Sigmoid colon (tissue), 7 donors: ENCODE data around the gene C5. TPM values are rescaled to one million over a fixed set of nuclear protein-coding genes. Genes with fewer than 3 reads are reported as not detected.

Source experiments
- DNase-seq: peaks from one replicate; pipeline ENCODE4 v3.0.0-alpha.2; 2019
- H3K27ac ChIP-seq, 4 donors: fragments of 200-600 bp; sonication (generic); one replicate each; pipeline ENCODE4 v1.5.1; 2016 to 2019; ENCODE audit warnings: mild to moderate bottlenecking in 1 of 4
- H3K27me3 ChIP-seq, 3 donors: fragments of 200-600 bp; sonication (generic); one replicate each; pipeline ENCODE4 v1.5.1; 2019; ENCODE audit warnings: mild to moderate bottlenecking in 1 of 3
- H3K36me3 ChIP-seq, 4 donors: fragments of 200-600 bp; sonication (generic); one replicate each; pipeline ENCODE4 v1.5.1; 2016 to 2019
- H3K4me1 ChIP-seq, 4 donors: fragments of 200-600 bp; sonication (generic); one replicate each; pipeline ENCODE4 v1.5.1; 2017 to 2019
- H3K4me3 ChIP-seq, 4 donors: fragments of 200-600 bp; sonication (generic); one replicate each; pipeline ENCODE4 v1.5.1; 2017 to 2019; ENCODE audit warnings: mild to moderate bottlenecking in 2 of 4, moderate library complexity in 1 of 4
- H3K9me3 ChIP-seq, 4 donors: fragments of 200-600 bp in 3 of 4; sonication (generic) in 3 of 4; one replicate each; pipeline versions ENCODE4 v1.5.1 to v1.6.1; 2013 to 2019
- EP300 ChIP-seq, 4 donors: sonication (generic); formaldehyde crosslinking; IDR thresholded peaks; one replicate each; pipeline ENCODE4 v1.6.1; 2017; ENCODE audit warnings: antibody characterized with exemption in 4 of 4
- POLR2A ChIP-seq, 2 donors: fragments of 450-650 bp; IDR thresholded peaks; one replicate each; pipeline ENCODE4 v1.6.1; 2016; ENCODE audit warnings: antibody characterized with exemption in 2 of 2, mild to moderate bottlenecking in 2 of 2, moderate library complexity in 2 of 2
- POLR2AphosphoS5 ChIP-seq, 4 donors: sonication (generic); formaldehyde crosslinking; IDR thresholded peaks; one replicate each; pipeline ENCODE4 v1.6.1; 2017; ENCODE audit warnings: antibody characterized with exemption in 4 of 4
- WGBS, 2 donors: extraction: QIAGEN DNeasy Blood & Tissue Kit; methylation state at CpG; one replicate each; pipeline ENCODE4 v1.1.7; 2013; 5-methylcytosine and 5-hydroxymethylcytosine counted together
- intact Hi-C: fragments of 100-400 bp; cut with DNase I; formaldehyde crosslinking; loops from one replicate; pipeline ENCODE4 v1.15.1; 2023
- polyA plus RNA-seq, 3 donors: library from polyadenylated mRNA; stranded (reverse); fragments of 200-250 nt; gene quantifications; one replicate each; pipeline ENCODE4 v1.2.3, GENCODE V29; 2013
- total RNA-seq, 4 donors: library from RNA; depleted of rRNA; stranded (reverse); fragments of >200 nt; gene quantifications; one replicate each; pipeline ENCODE4 v1.1.0, GENCODE V29; 2016
- TF ChIP-seq, protein P1 (sequence below), 4 experiments: fragments of 450-650 bp in 3 of 4; fragments of 200-600 bp in 1 of 4; IDR thresholded peaks; one replicate each; pipeline ENCODE4 v1.5.1; 2016 to 2019; ENCODE audit warnings: antibody characterized with exemption in 4 of 4, mild to moderate bottlenecking in 3 of 4, moderate library complexity in 2 of 4
- donor health status: healthy with polysubstance abuse.
- donor health status: Bipolar disorder and iron deficiency.
- donor health status: healthy.

Gene C5
- total and polyA plus RNA-seq, 7 donors = under 0.01 to 6.4 (median 4.6) TPM

DNA sequence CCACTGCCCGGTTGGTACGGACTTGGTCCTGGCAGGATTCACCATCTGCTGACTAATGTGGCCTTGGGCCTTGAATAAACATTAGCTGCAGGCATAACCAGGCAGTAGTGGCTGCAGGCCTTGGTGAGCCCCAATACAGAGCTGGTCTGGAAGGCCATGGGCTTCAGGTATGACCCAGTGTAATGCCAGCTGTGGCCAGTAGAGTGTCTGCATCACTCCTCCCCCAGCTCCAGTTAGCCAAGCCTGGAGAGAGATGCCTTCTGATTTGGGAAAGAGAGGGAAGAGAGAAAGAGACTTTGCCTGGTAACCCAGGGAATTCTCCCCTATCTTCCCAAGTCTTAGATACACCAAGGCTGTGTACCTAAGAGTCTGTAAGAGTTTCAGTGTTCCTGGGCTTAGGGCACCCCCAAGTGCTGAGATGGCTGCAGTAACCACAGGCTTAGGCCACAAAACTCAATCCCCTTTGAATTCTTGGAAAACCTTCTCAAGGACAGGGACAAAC lies 5.6 kb upstream of the C5 start:
- Histone ChIP-seq H3K4me1 (no peaks in the 10 kb centered on the region), H3K36me3 (no peaks in the 10 kb centered on the region), H3K27me3 (no peaks in the 10 kb centered on the region), H3K27ac (no peak overlapping the region), H3K9me3 (no peaks in the 10 kb centered on the region), H3K4me3 (no peak overlapping the region)
- TF ChIP-seq, protein P1, sequence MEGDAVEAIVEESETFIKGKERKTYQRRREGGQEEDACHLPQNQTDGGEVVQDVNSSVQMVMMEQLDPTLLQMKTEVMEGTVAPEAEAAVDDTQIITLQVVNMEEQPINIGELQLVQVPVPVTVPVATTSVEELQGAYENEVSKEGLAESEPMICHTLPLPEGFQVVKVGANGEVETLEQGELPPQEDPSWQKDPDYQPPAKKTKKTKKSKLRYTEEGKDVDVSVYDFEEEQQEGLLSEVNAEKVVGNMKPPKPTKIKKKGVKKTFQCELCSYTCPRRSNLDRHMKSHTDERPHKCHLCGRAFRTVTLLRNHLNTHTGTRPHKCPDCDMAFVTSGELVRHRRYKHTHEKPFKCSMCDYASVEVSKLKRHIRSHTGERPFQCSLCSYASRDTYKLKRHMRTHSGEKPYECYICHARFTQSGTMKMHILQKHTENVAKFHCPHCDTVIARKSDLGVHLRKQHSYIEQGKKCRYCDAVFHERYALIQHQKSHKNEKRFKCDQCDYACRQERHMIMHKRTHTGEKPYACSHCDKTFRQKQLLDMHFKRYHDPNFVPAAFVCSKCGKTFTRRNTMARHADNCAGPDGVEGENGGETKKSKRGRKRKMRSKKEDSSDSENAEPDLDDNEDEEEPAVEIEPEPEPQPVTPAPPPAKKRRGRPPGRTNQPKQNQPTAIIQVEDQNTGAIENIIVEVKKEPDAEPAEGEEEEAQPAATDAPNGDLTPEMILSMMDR (IDR thresholded peaks at IDR 0.05) = no peak
- no peak for TF ChIP-seq POLR2A (IDR thresholded peaks at IDR 0.05)
- TF ChIP-seq POLR2AphosphoS5 (IDR thresholded peaks at IDR 0.05) = no peak
- no peak for TF ChIP-seq EP300 (IDR thresholded peaks at IDR 0.05)
- no peak for DNase-seq
- WGBS, 2 donors = 94 to 95% methylated on average over 2 of the region's 2 CpGs
- intact Hi-C loops = no loop called here

DNA sequence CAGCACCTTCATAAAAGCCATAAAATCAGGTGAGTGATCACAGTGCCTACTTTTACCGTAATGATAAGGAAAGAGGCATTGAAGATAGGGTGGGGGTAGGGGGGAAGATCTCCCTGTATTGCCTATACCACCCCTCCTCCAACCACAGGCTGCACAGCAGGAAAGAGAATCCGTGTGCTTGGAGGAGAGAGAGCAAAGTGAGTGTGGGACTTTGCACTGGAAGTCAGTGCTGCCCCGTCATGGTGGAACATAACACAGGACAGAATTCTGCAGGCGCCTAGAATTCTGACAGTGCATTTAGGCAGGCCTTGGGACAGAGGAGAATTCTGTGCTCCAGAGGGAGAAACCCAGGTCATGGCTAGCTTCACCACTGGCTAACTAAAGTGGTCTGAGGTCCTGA lies 3.5 kb upstream of the C5 start:
- WGBS, 2 donors = 43 to 66% methylated on average over 4 of the region's 4 CpGs
- TF ChIP-seq, protein P1 (IDR thresholded peaks at IDR 0.05) = no peak
- no peak for TF ChIP-seq POLR2A (IDR thresholded peaks at IDR 0.05)
- no peak for TF ChIP-seq POLR2AphosphoS5 (IDR thresholded peaks at IDR 0.05)
- no peak for TF ChIP-seq EP300 (IDR thresholded peaks at IDR 0.05)
- intact Hi-C loops = no loop called here

DNA sequence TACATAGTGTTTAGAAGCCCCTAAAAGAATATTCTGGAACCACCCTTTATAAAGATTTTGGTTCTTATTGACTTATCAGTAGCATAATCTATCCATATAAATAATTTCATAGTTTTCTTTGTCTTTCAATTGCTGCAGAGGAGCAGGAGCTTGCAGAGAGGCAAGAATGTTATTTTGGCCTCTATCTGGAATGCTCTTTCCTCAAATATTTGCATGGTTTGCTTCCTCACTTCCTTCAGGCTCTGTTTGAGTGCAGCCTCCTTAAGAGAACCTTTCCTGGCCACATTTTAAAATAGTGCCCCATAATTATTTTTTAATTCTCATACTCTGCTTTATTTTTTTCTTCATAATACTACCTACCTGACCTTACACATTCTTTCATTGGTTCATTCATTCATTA lies 1.5 kb downstream of the C5 start:
- TF ChIP-seq POLR2A (IDR thresholded peaks at IDR 0.05) (no peak), POLR2AphosphoS5 (IDR thresholded peaks at IDR 0.05) (no peak), EP300 (IDR thresholded peaks at IDR 0.05) (no peak)
- TF ChIP-seq, protein P1 (IDR thresholded peaks at IDR 0.05) = no peak
- Histone ChIP-seq H3K27ac (no peak overlapping the region), H3K4me3 (no peak overlapping the region), H3K9me3 (no peaks in the 10 kb centered on the region), H3K27me3 (no peaks in the 10 kb centered on the region), H3K36me3 (no peaks in the 10 kb centered on the region), H3K4me1 (no peaks in the 10 kb centered on the region)
- DNase-seq = no peak
- intact Hi-C loops = no loop called here

More for the DNA sequence above, 3.5 kb upstream of the C5 start:
- H3K4me3 ChIP-seq = no peak overlapping the region
- H3K9me3 ChIP-seq = no peaks in the 10 kb centered on the region
- no peaks in the 10 kb centered on the region for H3K36me3 ChIP-seq
- no peaks in the 10 kb centered on the region for H3K27me3 ChIP-seq
- no peak for DNase-seq
- no peaks in the 10 kb centered on the region for H3K4me1 ChIP-seq
- H3K27ac ChIP-seq = no peak overlapping the region

DNA sequence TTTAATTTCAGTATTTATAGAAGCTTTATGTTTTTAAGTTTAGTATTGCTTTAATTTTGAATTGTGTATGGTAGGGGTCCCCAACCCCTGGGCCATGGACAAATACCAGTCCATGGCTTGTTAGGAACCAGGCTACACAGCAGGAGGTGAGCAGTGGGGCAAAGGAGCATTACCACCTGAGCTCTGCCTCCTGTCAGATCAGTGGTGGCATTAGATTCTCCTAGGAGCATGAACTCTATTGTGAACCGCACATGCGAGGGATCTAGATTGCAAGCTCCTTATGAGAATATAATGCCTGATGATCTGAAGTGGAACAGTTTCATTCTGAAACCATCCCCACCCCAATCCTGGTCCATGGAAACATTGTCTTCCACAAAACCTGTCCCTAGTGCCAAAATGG lies 1.9 kb downstream of the C5 start:
- H3K27ac ChIP-seq = no peak overlapping the region
- intact Hi-C loops = no loop called here

More for the DNA sequence above, 1.9 kb downstream of the C5 start:
- WGBS, 2 donors = 95 to 99% methylated on average over 2 of the region's 2 CpGs
- H3K4me1 ChIP-seq = no peaks in the 10 kb centered on the region
- no peak overlapping the region for H3K4me3 ChIP-seq
- no peak for DNase-seq
- TF ChIP-seq EP300 (IDR thresholded peaks at IDR 0.05) (no peak), POLR2AphosphoS5 (IDR thresholded peaks at IDR 0.05) (no peak), POLR2A (IDR thresholded peaks at IDR 0.05) (no peak)
- TF ChIP-seq, protein P1 (IDR thresholded peaks at IDR 0.05) = no peak
- no peaks in the 10 kb centered on the region for H3K36me3 ChIP-seq
- no peaks in the 10 kb centered on the region for H3K27me3 ChIP-seq
- H3K9me3 ChIP-seq = no peaks in the 10 kb centered on the region
